Pancreas (tissue), 10 donors: ENCODE measurements around the gene ALDOC. TPM values are rescaled to one million over a fixed set of nuclear protein-coding genes. Genes with fewer than 3 reads are reported as not detected.

Source experiments
- ATAC-seq, 4 donors: fragments of 200-7000 bp; cut with Tn5 transposase; one replicate each; pipeline versions ENCODE4 v1.8.0 to v1.9.1; 2020; ENCODE audit warnings: mild to moderate bottlenecking in 4 of 4, moderate library complexity in 4 of 4
- DNase-seq, 6 donors: peaks; one replicate each; pipeline ENCODE4 v3.0.0-alpha.2; 2020
- FAIRE-seq: peaks from 2 replicates; lab custom pipeline; 2012; peaks lifted over from hg19 to GRCh38; lab: Jason Lieb, UNC
- H3K27ac ChIP-seq, 4 donors: fragments of 200-600 bp; sonication (generic); 1 replicate in 3 of 4; 2 replicates in 1 of 4; pipeline versions ENCODE4 v1.5.0 to v1.8.0; 2020
- H3K27me3 ChIP-seq, 4 donors: fragments of 200-600 bp; one replicate each; pipeline ENCODE4 v1.8.0; 2021
- H3K36me3 ChIP-seq, 3 donors: fragments of 200-600 bp; sonication (generic) in 1 of 3; one replicate each; pipeline versions ENCODE4 v1.5.0 to v1.8.0; 2020 to 2021
- H3K4me1 ChIP-seq, 3 donors: fragments of 200-600 bp; one replicate each; pipeline ENCODE4 v1.8.0; 2021
- H3K4me3 ChIP-seq, 4 donors: fragments of 200-600 bp; sonication (generic) in 2 of 4; one replicate each; pipeline versions ENCODE4 v1.5.0 to v1.8.0; 2020 to 2021
- H3K9me3 ChIP-seq, 4 donors: fragments of 200-600 bp; one replicate each; pipeline ENCODE4 v1.8.0; 2021
- CTCF ChIP-seq, 4 donors: fragments of 200-600 bp; sonication (generic) in 3 of 4; IDR thresholded peaks; one replicate each; pipeline versions ENCODE4 v1.5.0 to v1.8.0; 2021; ENCODE audit warnings: antibody characterized with exemption in 4 of 4
- WGBS, 2 donors: extraction: QIAGEN DNeasy Blood & Tissue Kit; methylation state at CpG; one replicate each; pipeline ENCODE4 v1.1.7; 2013; 5-methylcytosine and 5-hydroxymethylcytosine counted together
- intact Hi-C, 3 donors: fragments of 100-400 bp; cut with DNase I; formaldehyde crosslinking; loops; one replicate each; pipeline versions ENCODE4 v1.11.1 to v1.14.2; 2022
- polyA plus RNA-seq, 2 donors: library from polyadenylated mRNA; stranded (reverse); fragments of 200-250 nt; gene quantifications; one replicate each; pipeline ENCODE4 v1.2.3, GENCODE V29; 2013
- total RNA-seq, 6 donors: library from RNA; stranded (reverse); fragmentation: NEBNext Ultra II Directional in 4 of 6; extraction: Animal tissue kit (Norgen Biotek cat#: 25700) in 4 of 6; gene quantifications; one replicate each; pipeline versions ENCODE4 v1.2.1 to v1.2.4, GENCODE V29; 2021 to 2023
- donor health status: healthy with polysubstance abuse.
- donor health status: DM: no; HTN: no; CAD: no; lungs with moderate emphysema.
- donor health status: DM: no; HTN: no; CAD: no.
- donor health status: control.
- donor health status: control.
- donor health status: Bipolar disorder and iron deficiency.
- donor health status: DM: yes; HTN: yes; CAD: no.
- donor health status: DM: no; HTN: no; CAD: no.
- donor health status: DM: no; HTN: no; CAD: no.
- donor health status: DM: yes; HTN: yes; CAD: no.

ALDOC gene
- total and polyA plus RNA-seq, 8 donors = 0.69 to 8.4 (median 2.3) TPM

DNA sequence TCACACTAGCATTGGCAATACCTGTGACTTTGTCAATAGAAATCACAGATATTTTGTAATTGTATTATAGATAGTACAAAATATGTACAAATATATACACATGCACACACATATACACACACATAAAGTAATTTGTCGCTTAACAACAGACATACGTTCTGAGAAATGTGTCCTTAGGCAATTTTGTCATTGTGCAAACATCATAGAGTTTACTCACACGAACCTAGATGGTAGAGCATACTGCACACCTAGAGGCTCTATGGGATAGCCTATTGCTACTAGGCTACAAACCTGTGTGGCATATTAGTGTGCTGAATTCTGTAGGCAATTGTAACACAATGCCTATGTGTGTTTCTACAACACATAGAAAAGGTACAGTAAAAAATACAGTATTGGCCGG lies 35.3 kb downstream of the ALDOC start:
- DNase-seq (no peak), ATAC-seq (no peak), FAIRE-seq (no peak)
- TF ChIP-seq CTCF (IDR thresholded peaks at IDR 0.05) = no peak
- no peaks in the 10 kb centered on the region for H3K36me3 ChIP-seq
- no peaks in the 10 kb centered on the region for H3K4me1 ChIP-seq
- H3K27me3 ChIP-seq = no peaks in the 10 kb centered on the region
- 65 to 73% methylated on average over 4 of the region's 4 CpGs for WGBS, 2 donors
- no peak overlapping the region for H3K27ac ChIP-seq
- intact Hi-C loops = loop anchor here in 1 of 3 donors (2.0 kb wide), 1 partner anchor 49 kb away; no protein-coding TSS in a partner anchor
- H3K9me3 ChIP-seq = no peaks in the 10 kb centered on the region
- H3K4me3 ChIP-seq = no peak overlapping the region

- WGBS, 2 donors = 59 to 69% methylated on average over 4 of the region's 4 CpGs
- peak in 1 of 6 donors; percentile 51 for DNase-seq
- ATAC-seq = peak in 2 of 4 donors; percentile 14 to 18
- intact Hi-C loops = loop anchor here in 1 of 3 donors (2.0 kb wide), 1 partner anchor 47 kb away; no protein-coding TSS in a partner anchor
- no peak for FAIRE-seq
- no peak for TF ChIP-seq CTCF (IDR thresholded peaks at IDR 0.05)
- no peaks in the 10 kb centered on the region for H3K27me3 ChIP-seq
- H3K27ac ChIP-seq = no peak overlapping the region
- H3K4me1 ChIP-seq = no peaks in the 10 kb centered on the region
- H3K36me3 ChIP-seq = no peaks in the 10 kb centered on the region
- no peaks in the 10 kb centered on the region for H3K9me3 ChIP-seq
- no peak overlapping the region for H3K4me3 ChIP-seq
Measured at GRCh38 chr17:28540231-28540630, 36.5 kb downstream of the ALDOC start.

DNA sequence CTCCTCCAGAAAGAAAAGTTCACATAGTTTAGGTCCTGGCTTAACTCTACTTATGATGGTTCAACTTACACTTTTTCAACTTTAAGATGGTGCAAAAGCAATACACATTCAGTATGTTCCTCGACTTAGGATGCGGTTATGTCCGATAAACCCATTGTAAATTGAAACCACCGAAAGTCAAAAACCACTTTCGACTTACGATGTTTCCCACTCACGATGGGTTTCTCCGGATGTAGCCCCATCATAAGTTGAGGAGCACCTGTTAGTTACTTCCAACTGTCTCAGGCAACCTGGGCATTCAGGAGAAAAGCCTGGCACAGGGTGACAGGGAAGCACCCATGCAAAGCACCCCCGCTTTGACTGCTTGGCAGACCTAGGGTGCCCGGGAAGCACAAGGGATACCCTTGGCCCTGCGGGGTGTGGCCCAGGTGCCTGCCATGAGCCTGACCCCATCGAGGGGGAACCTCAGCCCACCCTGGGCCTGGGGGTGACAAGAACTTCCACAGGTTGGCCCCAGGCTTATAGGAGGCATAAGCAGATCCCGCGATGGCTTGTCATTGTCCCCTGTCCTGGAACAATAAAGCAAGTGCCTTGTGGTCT lies 38.3 kb downstream of the ALDOC start:
- WGBS, 2 donors = 84 to 89% methylated on average over 14 of the region's 14 CpGs
- no peak for TF ChIP-seq CTCF (IDR thresholded peaks at IDR 0.05)
- H3K4me3 ChIP-seq = no peak overlapping the region
- no peaks in the 10 kb centered on the region for H3K9me3 ChIP-seq
- H3K27ac ChIP-seq = no peak overlapping the region
- DNase-seq = no peak
- FAIRE-seq = no peak
- no peaks in the 10 kb centered on the region for H3K4me1 ChIP-seq
- ATAC-seq = no peak
- intact Hi-C loops = loop anchor here in 1 of 3 donors (2.0 kb wide), 1 partner anchor 44 kb away; no protein-coding TSS in a partner anchor
- H3K36me3 ChIP-seq = no peaks in the 10 kb centered on the region
- H3K27me3 ChIP-seq = no peaks in the 10 kb centered on the region

- Histone ChIP-seq H3K4me1 (no peaks in the 10 kb centered on the region), H3K36me3 (no peaks in the 10 kb centered on the region), H3K9me3 (no peaks in the 10 kb centered on the region), H3K4me3 (no peak overlapping the region), H3K27ac (no peak overlapping the region), H3K27me3 (no peaks in the 10 kb centered on the region)
- 40 to 53% methylated on average over 12 of the region's 12 CpGs for WGBS, 2 donors
- ATAC-seq (no peak), DNase-seq (no peak), FAIRE-seq (no peak)
- intact Hi-C loops = no loop called here
- no peak for TF ChIP-seq CTCF (IDR thresholded peaks at IDR 0.05)
Measured at GRCh38 chr17:28537219-28537610, 39.5 kb downstream of the ALDOC start.

GRCh38 chr17:28536532-28537218 lies 40.0 kb downstream of the ALDOC start:
- 45 to 50% methylated on average over 9 of the region's 9 CpGs for WGBS, 2 donors
- Histone ChIP-seq H3K27ac (no peak overlapping the region), H3K27me3 (no peaks in the 10 kb centered on the region), H3K4me3 (no peak overlapping the region), H3K36me3 (no peaks in the 10 kb centered on the region), H3K4me1 (no peaks in the 10 kb centered on the region), H3K9me3 (no peaks in the 10 kb centered on the region)
- no peak for ATAC-seq
- intact Hi-C loops = no loop called here
- no peak for DNase-seq
- no peak for FAIRE-seq
- TF ChIP-seq CTCF (IDR thresholded peaks at IDR 0.05) = no peak
